ENCODE measurements around the gene ELOVL6.
"Not testable (repeated sequence)": the region's sequence is repeated elsewhere in the genome, so short reads cannot be mapped to it uniquely, and the experiment has no call there.

Gene ELOVL6

DNA sequence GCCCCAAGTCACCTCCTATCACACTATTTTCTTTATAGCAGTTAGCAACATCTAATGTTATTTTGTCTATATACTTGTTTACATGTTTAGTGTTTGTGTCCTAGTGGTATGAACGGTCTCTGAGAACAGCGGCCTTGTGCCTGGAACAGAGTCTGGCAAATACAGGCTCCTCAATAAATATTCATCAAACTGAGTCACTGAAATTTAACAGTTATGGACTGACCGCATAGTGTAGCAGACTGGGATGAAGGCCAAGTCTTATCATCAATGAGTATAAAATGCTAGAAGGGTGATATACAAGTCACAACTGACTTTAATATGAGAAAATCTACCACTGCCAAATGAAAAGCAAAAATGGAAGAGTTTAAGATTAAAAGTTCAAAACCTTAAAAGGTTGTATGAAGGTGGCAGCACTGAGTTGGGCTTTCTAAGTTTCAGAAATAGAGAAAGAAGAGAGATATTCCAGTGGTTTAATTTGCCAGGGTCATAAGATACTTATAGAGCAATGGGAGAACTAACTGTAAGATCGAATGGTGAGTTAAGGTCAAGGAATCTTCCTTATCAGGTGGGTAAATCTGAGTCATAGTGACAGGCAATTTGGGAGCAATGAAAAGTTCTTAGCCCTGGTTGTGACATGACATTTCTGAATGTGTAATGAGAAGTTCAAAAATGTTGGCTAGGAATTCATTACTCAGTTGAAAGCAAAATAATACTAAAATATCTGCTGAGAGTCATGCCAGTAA, 34.9 kb downstream of the ELOVL6 start:
- no peak overlapping the region for H3K27ac Mint-ChIP-seq
- peaks cover 6% of the 10 kb centered on the region for H3K4me1 Mint-ChIP-seq (ENCODE audit: low read depth)
- H3K27me3 Mint-ChIP-seq: no peaks in the 10 kb centered on the region
- no peaks in the 10 kb centered on the region for H3K36me3 Mint-ChIP-seq (ENCODE audit: low read depth)
- H3K4me3 Mint-ChIP-seq: no peak overlapping the region
- intact Hi-C loops (cut with micrococcal nuclease): no loop called here
- no peaks in the 10 kb centered on the region for H3K9me3 Mint-ChIP-seq

DNA sequence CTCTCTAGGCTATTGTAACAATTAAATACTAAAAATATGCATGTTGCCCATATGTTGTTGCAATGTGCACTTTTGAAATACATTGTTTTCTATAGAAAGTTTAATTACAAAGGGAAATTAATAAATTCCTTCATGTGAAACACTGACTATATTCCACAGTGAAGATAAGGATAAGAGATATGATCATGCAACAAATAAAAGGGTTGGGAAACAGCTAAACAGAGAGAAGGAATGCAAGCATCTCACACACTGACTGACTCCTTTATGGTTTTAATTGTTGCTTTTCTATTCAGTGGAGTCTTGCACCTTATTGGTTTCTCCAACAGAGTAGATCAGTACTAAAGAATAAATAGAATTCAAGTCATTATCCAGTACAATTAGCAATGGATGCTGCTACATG, 37.8 kb downstream of the ELOVL6 start:
- H3K27ac Mint-ChIP-seq: no peak overlapping the region

DNA sequence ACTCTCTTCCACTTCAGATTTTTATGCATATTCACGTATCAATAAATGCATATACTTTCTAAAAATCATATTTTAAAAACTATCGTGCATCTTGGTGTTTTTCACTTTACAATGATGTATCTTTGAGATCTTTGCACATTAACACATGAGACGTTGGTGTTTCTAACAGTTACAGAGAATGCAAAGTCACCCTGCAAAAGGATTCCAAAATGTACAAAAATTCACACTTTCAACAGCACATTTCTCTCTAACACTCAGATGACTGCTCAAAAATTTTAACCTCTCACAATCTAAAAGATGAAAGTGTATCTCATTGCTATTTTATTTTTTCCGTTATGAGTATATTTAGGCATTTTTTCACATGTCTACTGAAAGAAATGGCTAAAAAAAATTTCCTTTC, 38.9 kb downstream of the ELOVL6 start:
- Mint-ChIP-seq H3K4me3 (no peak overlapping the region), H3K9me3 (no peaks in the 10 kb centered on the region), H3K27ac (no peak overlapping the region), H3K4me1 (ENCODE audit: low read depth) (no peaks in the 10 kb centered on the region), H3K27me3 (no peaks in the 10 kb centered on the region), H3K36me3 (ENCODE audit: low read depth) (no peaks in the 10 kb centered on the region)
- intact Hi-C loops (cut with micrococcal nuclease): no loop called here

More for the DNA sequence above, 37.8 kb downstream of the ELOVL6 start:
- no peaks in the 10 kb centered on the region for H3K9me3 Mint-ChIP-seq
- H3K36me3 Mint-ChIP-seq (ENCODE audit: low read depth): no peaks in the 10 kb centered on the region
- peaks cover 6% of the 10 kb centered on the region for H3K4me1 Mint-ChIP-seq (ENCODE audit: low read depth)
- intact Hi-C loops (cut with micrococcal nuclease): no loop called here
- no peaks in the 10 kb centered on the region for H3K27me3 Mint-ChIP-seq
- no peak overlapping the region for H3K4me3 Mint-ChIP-seq

DNA sequence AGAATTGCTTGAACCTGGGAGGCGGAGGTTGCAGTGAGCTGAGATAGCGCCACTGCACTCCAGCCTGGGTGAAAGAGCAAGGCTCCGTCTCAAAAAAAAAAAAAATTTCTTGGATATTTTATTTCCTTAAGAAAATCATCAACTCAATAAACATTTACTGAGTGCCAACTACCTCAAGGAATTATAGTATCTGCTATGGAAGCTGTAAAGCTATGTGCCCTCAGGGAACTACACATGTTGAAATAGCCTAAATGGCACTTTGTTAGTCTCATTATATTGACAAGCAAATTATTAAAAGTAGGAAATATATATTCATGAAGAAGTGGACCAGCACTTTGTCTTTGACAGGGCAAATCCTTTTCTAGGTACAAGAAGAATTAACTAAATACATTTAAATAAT, 40.8 kb downstream of the ELOVL6 start:
- H3K4me3 Mint-ChIP-seq: no peak overlapping the region
- H3K4me1 Mint-ChIP-seq (ENCODE audit: low read depth): no peaks in the 10 kb centered on the region
- no peaks in the 10 kb centered on the region for H3K27me3 Mint-ChIP-seq
- no peaks in the 10 kb centered on the region for H3K36me3 Mint-ChIP-seq (ENCODE audit: low read depth)
- H3K27ac Mint-ChIP-seq: no peak overlapping the region
- intact Hi-C loops (cut with micrococcal nuclease): no loop called here
- H3K9me3 Mint-ChIP-seq: no peaks in the 10 kb centered on the region

DNA sequence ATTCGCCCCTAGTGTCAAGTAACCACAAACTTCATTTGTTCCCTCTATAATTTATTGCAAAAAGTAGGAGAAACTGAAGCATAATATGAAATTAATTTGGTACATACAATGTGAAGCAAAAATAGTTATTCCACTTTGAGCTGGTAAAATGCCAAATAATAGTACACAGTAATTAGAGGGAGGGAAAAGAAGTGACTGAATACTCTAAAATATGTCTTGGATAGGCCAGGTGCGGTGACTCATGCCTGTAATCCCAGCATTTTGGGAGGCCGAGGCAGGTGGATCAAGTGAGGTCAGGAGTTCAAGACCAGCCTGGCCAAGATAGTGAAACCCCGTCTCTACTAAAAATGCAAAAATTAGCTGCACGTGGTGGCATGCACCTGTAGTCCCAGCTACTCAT, 41.2 kb downstream of the ELOVL6 start:
- H3K27ac Mint-ChIP-seq; H3K4me1 Mint-ChIP-seq (ENCODE audit: low read depth); H3K27me3 Mint-ChIP-seq; intact Hi-C loops (cut with micrococcal nuclease); H3K36me3 Mint-ChIP-seq (ENCODE audit: low read depth); H3K4me3 Mint-ChIP-seq; H3K9me3 Mint-ChIP-seq: not testable (repeated sequence)

DNA sequence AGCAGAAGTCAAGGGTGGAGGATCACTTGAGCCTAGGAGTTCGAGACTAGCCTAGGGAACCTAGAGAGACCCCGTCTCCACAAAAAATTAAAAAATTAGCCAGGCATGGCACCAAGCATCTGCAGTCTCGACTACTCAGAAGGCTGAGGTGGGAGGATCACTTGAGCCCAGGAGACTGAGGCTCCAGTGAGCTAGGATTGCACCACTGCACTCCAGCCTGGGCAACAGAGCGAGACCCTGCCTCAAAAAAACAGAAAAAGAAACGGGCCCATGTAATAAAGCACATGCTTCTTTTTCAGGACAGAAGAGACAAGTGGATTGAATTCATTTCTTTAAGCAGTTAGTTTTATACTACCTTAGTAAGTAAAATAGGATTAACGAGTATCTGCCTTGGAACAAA, 42.0 kb downstream of the ELOVL6 start:
- no peaks in the 10 kb centered on the region for H3K4me1 Mint-ChIP-seq (ENCODE audit: low read depth)
- no peak overlapping the region for H3K4me3 Mint-ChIP-seq
- intact Hi-C loops (cut with micrococcal nuclease): no loop called here
- no peaks in the 10 kb centered on the region for H3K36me3 Mint-ChIP-seq (ENCODE audit: low read depth)
- no peaks in the 10 kb centered on the region for H3K27me3 Mint-ChIP-seq
- H3K9me3 Mint-ChIP-seq: no peaks in the 10 kb centered on the region
- H3K27ac Mint-ChIP-seq: no peak overlapping the region

DNA sequence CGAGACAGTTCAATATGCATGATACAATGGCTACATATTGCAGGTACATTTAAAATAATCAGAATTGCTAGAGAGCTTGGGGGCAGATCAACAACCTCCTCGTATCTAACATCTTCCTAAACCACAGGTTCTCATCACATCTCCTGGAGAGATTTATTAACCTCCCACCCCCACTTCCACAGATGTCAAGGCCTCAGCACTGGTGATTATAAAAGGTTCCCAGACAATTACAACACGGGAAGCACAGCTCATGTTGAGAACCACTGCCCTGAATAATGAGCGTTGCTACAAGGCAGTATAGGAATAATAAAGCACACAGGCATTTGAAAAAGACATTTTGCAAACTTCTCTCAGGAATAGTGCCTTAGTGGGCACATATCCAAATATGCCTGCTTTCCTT, 42.8 kb downstream of the ELOVL6 start:
- Mint-ChIP-seq H3K27me3 (no peaks in the 10 kb centered on the region), H3K36me3 (ENCODE audit: low read depth) (no peaks in the 10 kb centered on the region), H3K4me1 (ENCODE audit: low read depth) (no peaks in the 10 kb centered on the region), H3K4me3 (no peak overlapping the region), H3K27ac (no peak overlapping the region), H3K9me3 (no peaks in the 10 kb centered on the region)
- intact Hi-C loops (cut with micrococcal nuclease): no loop called here

DNA sequence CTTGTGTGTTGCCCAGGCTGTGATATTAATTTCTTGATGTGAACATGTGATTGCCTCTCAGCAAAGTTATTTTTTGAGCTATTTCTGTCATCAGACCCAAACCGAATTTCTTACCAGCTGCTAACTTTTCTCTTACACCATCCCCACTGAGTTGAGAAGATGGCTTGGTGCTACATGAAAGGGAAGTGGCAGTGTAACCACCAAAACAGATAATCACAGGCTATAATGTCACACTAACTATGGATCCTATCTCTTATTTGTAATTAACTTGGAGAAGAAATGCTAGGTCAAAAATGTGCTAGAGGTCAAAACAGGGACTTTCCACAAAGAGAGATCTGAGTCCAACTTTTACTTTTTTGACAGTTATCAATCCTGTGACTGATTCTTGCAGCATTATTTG, 43.8 kb downstream of the ELOVL6 start:
- no peaks in the 10 kb centered on the region for H3K4me1 Mint-ChIP-seq (ENCODE audit: low read depth)
- H3K27me3 Mint-ChIP-seq: no peaks in the 10 kb centered on the region
- no peak overlapping the region for H3K27ac Mint-ChIP-seq
- no peaks in the 10 kb centered on the region for H3K9me3 Mint-ChIP-seq
- intact Hi-C loops (cut with micrococcal nuclease): no loop called here
- H3K4me3 Mint-ChIP-seq: no peak overlapping the region
- H3K36me3 Mint-ChIP-seq (ENCODE audit: low read depth): no peaks in the 10 kb centered on the region

DNA sequence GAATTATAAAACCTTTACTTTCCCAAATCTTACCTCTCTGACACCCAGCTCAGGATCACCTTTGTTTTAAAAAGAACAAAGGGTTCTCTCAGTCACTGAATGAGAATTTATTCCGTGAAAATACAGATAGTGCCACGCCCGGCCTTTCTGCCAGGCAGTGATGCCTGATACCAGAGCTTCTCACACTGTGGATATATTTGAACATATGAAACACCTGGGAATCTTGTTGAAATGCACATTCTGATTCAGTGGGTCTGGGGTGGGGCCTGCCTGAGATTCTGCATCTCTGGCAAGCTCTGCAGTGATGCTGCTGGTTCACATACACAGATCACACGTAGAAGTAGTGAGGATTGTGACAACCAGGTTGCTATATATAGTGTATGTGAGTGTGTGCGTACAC, 46.0 kb downstream of the ELOVL6 start:
- no peaks in the 10 kb centered on the region for H3K4me1 Mint-ChIP-seq (ENCODE audit: low read depth)
- H3K36me3 Mint-ChIP-seq (ENCODE audit: low read depth): no peaks in the 10 kb centered on the region
- H3K9me3 Mint-ChIP-seq: no peaks in the 10 kb centered on the region
- intact Hi-C loops (cut with micrococcal nuclease): no loop called here
- H3K27ac Mint-ChIP-seq: no peak overlapping the region
- no peak overlapping the region for H3K4me3 Mint-ChIP-seq
- H3K27me3 Mint-ChIP-seq: no peaks in the 10 kb centered on the region

DNA sequence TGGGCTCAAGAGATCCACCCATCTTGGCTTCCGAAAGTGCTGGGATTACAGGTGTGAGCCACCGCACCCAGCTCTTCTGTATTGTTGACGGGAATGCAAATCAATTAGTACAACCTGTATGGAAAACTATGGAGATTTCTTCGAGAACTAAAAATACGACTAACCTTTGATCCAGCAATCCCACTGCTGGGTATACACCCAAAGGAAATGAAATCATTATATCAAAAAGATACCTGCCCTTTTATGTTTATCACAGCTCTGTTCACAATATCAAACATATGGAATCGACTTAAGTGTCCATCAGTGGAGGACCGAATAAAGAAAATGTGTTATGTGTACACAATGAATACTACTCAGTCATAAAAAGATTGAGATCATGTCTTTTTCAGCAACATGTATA, 49.3 kb downstream of the ELOVL6 start:
- H3K36me3 Mint-ChIP-seq (ENCODE audit: low read depth): no peaks in the 10 kb centered on the region
- no peaks in the 10 kb centered on the region for H3K4me1 Mint-ChIP-seq (ENCODE audit: low read depth)
- H3K9me3 Mint-ChIP-seq: no peaks in the 10 kb centered on the region
- intact Hi-C loops (cut with micrococcal nuclease): no loop called here
- no peak overlapping the region for H3K27ac Mint-ChIP-seq
- no peak overlapping the region for H3K4me3 Mint-ChIP-seq
- no peaks in the 10 kb centered on the region for H3K27me3 Mint-ChIP-seq

DNA sequence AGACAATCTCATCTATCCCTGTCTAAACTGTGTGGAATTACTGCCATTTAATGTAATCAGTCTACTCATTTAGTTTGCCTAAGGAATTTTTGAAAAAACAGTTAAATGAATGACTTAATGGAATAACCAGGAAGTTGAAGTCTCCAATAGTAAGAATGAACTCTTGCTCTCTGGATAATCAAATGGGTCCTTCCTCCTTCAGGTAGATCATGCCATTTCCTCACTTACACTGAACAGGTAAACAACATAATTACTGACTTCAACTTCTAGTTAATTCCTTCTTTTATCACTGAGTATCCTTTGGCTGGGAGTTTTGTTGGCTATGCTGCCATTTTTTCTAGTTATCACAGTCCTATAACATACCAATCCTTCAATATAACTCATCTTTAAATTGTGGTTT, 56.0 kb downstream of the ELOVL6 start:
- intact Hi-C loops (cut with micrococcal nuclease): no loop called here
- Mint-ChIP-seq H3K4me3 (no peak overlapping the region), H3K4me1 (ENCODE audit: low read depth) (peaks cover 18% of the 10 kb centered on the region)

DNA sequence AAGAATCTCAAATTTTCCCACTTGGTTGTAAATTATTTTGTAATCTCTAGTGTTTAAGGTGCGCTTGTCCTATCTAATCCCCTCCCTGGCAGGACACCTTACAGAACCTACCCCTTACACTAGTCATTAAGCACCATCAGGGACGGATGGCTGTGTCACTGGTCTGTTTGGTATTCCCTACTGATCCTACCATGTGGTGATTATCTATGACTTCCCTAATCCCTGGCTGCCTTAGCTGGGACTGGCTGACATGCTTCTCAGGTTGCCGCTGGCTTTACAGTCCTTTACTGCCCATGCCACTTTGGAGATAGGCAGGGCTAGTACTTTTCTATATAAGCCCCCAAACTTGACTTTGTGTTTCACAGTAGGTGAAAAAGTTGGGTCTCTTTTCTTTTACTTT, 58.6 kb downstream of the ELOVL6 start:
- Mint-ChIP-seq H3K9me3 (no peaks in the 10 kb centered on the region), H3K4me3 (no peak overlapping the region), H3K36me3 (ENCODE audit: low read depth) (no peaks in the 10 kb centered on the region), H3K4me1 (ENCODE audit: low read depth) (peaks cover 18% of the 10 kb centered on the region), H3K27me3 (peaks cover 8% of the 10 kb centered on the region), H3K27ac (no peak overlapping the region)
- intact Hi-C loops (cut with micrococcal nuclease): loop anchor here (5.0 kb wide), 1 partner anchor 83 kb away; no protein-coding TSS in a partner anchor

More for the DNA sequence above, 56.0 kb downstream of the ELOVL6 start:
- H3K36me3 Mint-ChIP-seq (ENCODE audit: low read depth): no peaks in the 10 kb centered on the region
- peaks cover 8% of the 10 kb centered on the region for H3K27me3 Mint-ChIP-seq
- no peaks in the 10 kb centered on the region for H3K9me3 Mint-ChIP-seq
- no peak overlapping the region for H3K27ac Mint-ChIP-seq

DNA sequence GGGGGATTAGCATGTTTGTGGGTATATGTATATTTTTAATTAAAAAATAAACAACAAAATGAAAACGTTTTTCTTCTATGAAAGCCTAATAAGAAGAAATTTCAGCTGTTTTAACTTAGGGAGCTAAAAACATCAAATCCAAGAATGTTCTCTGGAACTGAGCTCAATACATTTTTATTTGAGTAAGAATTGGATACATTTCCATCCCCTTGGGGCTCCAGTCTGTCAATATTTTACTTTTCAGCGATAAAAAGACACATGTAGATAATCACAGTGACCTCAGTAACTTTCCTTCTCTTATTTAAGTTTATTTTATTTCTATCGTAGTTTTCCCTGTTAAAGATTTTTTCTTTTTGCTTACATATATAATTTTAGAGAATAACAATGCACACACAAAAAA, 59.3 kb downstream of the ELOVL6 start:
- no peaks in the 10 kb centered on the region for H3K9me3 Mint-ChIP-seq
- no peak overlapping the region for H3K4me3 Mint-ChIP-seq
- H3K4me1 Mint-ChIP-seq (ENCODE audit: low read depth): peaks cover 18% of the 10 kb centered on the region
- H3K27ac Mint-ChIP-seq: no peak overlapping the region
- peaks cover 8% of the 10 kb centered on the region for H3K27me3 Mint-ChIP-seq
- intact Hi-C loops (cut with micrococcal nuclease): loop anchor here (5.0 kb wide), 1 partner anchor 82 kb away; no protein-coding TSS in a partner anchor
- H3K36me3 Mint-ChIP-seq (ENCODE audit: low read depth): no peaks in the 10 kb centered on the region

DNA sequence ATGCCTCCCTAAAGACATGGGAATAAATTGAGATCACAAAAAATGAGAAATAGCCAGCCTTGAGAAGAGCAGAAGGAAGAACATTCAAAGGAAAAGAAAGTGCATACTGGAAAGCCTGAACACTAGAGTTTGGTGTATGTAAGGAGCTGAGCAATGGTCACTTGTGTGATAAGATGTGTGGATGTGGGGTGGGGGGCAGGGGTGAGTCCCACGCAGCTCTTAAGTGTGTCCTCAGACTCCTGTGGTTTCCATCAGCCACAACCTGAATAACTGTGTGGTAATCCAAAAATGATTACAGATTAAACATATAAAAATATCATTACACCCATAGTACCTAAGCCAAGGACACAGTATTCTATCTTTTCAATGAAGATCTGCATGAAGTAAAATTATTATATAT, 59.9 kb downstream of the ELOVL6 start:
- H3K27ac Mint-ChIP-seq: no peak overlapping the region
- peaks cover 18% of the 10 kb centered on the region for H3K4me1 Mint-ChIP-seq (ENCODE audit: low read depth)
- peaks cover 8% of the 10 kb centered on the region for H3K27me3 Mint-ChIP-seq
- H3K4me3 Mint-ChIP-seq: no peak overlapping the region
- no peaks in the 10 kb centered on the region for H3K9me3 Mint-ChIP-seq
- H3K36me3 Mint-ChIP-seq (ENCODE audit: low read depth): no peaks in the 10 kb centered on the region
- intact Hi-C loops (cut with micrococcal nuclease): loop anchor here (5.0 kb wide), 1 partner anchor 81 kb away; no protein-coding TSS in a partner anchor

DNA sequence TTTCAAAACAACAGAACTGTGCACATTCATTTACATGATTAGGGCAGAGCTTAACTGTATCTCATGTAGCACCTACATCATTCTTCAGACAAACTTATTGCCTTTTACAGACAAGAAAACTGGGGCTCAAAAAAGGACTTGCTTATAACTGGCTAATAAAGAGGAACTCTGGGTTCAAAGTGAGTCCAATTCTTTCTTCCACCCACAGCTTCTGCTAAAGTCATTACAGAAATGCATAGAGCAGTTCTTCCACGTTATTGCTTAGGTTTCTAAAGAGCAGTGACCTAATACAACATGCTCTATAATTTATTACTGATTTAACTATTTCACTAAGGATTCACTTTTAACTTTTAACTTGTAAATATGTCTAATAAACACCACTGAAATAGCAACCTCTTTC, 60.6 kb downstream of the ELOVL6 start:
- intact Hi-C loops (cut with micrococcal nuclease): loop anchor here (5.0 kb wide), 1 partner anchor 81 kb away; no protein-coding TSS in a partner anchor
- Mint-ChIP-seq H3K36me3 (ENCODE audit: low read depth) (no peaks in the 10 kb centered on the region), H3K27me3 (peaks cover 9% of the 10 kb centered on the region), H3K9me3 (no peaks in the 10 kb centered on the region), H3K4me1 (ENCODE audit: low read depth) (peaks cover 18% of the 10 kb centered on the region), H3K27ac (no peak overlapping the region), H3K4me3 (no peak overlapping the region)
